ENCODE measurements around the gene GJB5. TPM values are rescaled to one million over a fixed set of nuclear protein-coding genes. Genes with fewer than 3 reads are reported as not detected.

Gene GJB5
- not detected in 2 replicates for total RNA-seq

GRCh38 chr1:34754964-34755637, at the start of gene GJB5:
Gene GJB5 (plus strand): TSS chr1:34755047. CDS start chr1:34757331, 2,284 bp downstream.

GRCh38 chr1:34759503-34760357, 4.9 kb downstream of the GJB5 start, which contains the start of gene GJB4:
Gene GJB4 (plus strand): TSS chr1:34759740. CDS start chr1:34761255, 1,515 bp downstream.

GRCh38 chr1:34781071-34781843, 26.4 kb downstream of the GJB5 start, which contains the start of gene GJB3:
Gene GJB3 (plus strand): TSS chr1:34781214. CDS start chr1:34784763, 3,549 bp downstream.

GRCh38 chr1:34792868-34793727, 38.3 kb downstream of the GJB5 start, which contains the start of gene GJA4:
Gene GJA4 (plus strand): TSS chr1:34792999. CDS start chr1:34794214, 1,215 bp downstream.

Other genes with a start within 250 kb of the GJB5 start
- gene GJB4, start 4.7 kb downstream of the GJB5 start, total RNA-seq, result not detected in 2 replicates
- not detected in 2 replicates for gene GJB3, start 26.2 kb downstream of the GJB5 start, total RNA-seq
- gene GJA4, start 38.0 kb downstream of the GJB5 start, total RNA-seq, result 1.4 and 3.1 TPM in 2 replicates
- 25.4 and 40.6 TPM in 2 replicates for gene SMIM12, start 104.7 kb downstream of the GJB5 start, total RNA-seq
- 0.12 TPM in 1 of 2 replicates, not detected in the other for gene DLGAP3, start 174.6 kb downstream of the GJB5 start, total RNA-seq
- 61.8 and 63.0 TPM in 2 replicates for gene TMEM35B, start 230.3 kb downstream of the GJB5 start, total RNA-seq

All from cardiac ventricle fibroblast (primary cell).